Neural cell (in vitro differentiated cells): ENCODE results near the gene ARHGAP18. TPM values are rescaled to one million over a fixed set of nuclear protein-coding genes. Genes with fewer than 3 reads are reported as not detected.

Experiments
- H2AFZ ChIP-seq: fragments of 200-600, 300-800 bp; sonication (generic), shearing (Covaris generic); 2 replicates; pipeline ENCODE4 v1.6.0; 2014; ENCODE audit warnings: low read depth, mild to moderate bottlenecking, antibody characterized with exemption, low read length, moderate library complexity
- H3F3A ChIP-seq: fragments of 200-600 bp; shearing (Covaris generic); 2 replicates; pipeline ENCODE4 v1.6.1; 2016; ENCODE audit warnings: mild to moderate bottlenecking, moderate library complexity, mixed read lengths, antibody characterized with exemption, low read length; ENCODE audit not compliant: insufficient read depth, poor library complexity, severe bottlenecking
- H3K27ac ChIP-seq: fragments of 200-600, 300-800 bp; sonication (generic), shearing (Covaris generic); 2 replicates; pipeline ENCODE4 v1.5.1; 2014; ENCODE audit warnings: mild to moderate bottlenecking, low read length, moderate library complexity
- H3K27me3 ChIP-seq: fragments of 300-800, 200-600 bp; sonication (generic), shearing (Covaris generic); 2 replicates; pipeline ENCODE4 v1.6.0; 2014; ENCODE audit warnings: mild to moderate bottlenecking, low read depth, low read length, moderate library complexity; ENCODE audit not compliant: insufficient read depth
- H3K36me3 ChIP-seq: fragments of 300-800, 200-600 bp; sonication (generic), shearing (Covaris generic); 2 replicates; pipeline ENCODE4 v1.5.1; 2014; ENCODE audit warnings: mild to moderate bottlenecking, antibody characterized with exemption, low read length, moderate library complexity; ENCODE audit not compliant: insufficient read depth
- H3K4me2 ChIP-seq: fragments of 300-800, 200-600 bp; sonication (generic), shearing (Covaris generic); 2 replicates; pipeline ENCODE4 v1.6.0; 2014; ENCODE audit warnings: mild to moderate bottlenecking, low read length
- H3K4me3 ChIP-seq: fragments of 300-800, 200-600 bp; sonication (generic), shearing (Covaris generic); 2 replicates; pipeline ENCODE4 v1.5.1; 2014; ENCODE audit warnings: mild to moderate bottlenecking, low read length, moderate library complexity
- H3K79me2 ChIP-seq: fragments of 200-600 bp; shearing (Covaris generic); replicated peaks from 2 replicates; pipeline ENCODE4 v1.6.0; 2014; ENCODE audit warnings: mild to moderate bottlenecking, low read length, moderate library complexity; ENCODE audit not compliant: insufficient read depth
- H3K9ac ChIP-seq: fragments of 300-800, 200-600 bp; sonication (generic), shearing (Covaris generic); 2 replicates; pipeline ENCODE4 v1.6.1; 2016; ENCODE audit warnings: mild to moderate bottlenecking, low read length, mixed read lengths
- H3K9me2 ChIP-seq: fragments of 200-600 bp; shearing (Covaris generic); 2 replicates; pipeline ENCODE4 v1.6.1; 2016; ENCODE audit warnings: mild to moderate bottlenecking, low read length, mixed read lengths; ENCODE audit not compliant: insufficient read depth
- H3K9me3 ChIP-seq: fragments of 200-600, 300-800 bp; sonication (generic), shearing (Covaris generic); 2 replicates; pipeline ENCODE4 v1.6.1; 2016; ENCODE audit warnings: mild to moderate bottlenecking, mixed run types, low read length, moderate library complexity, mixed read lengths
- H4K20me1 ChIP-seq: fragments of 200-600 bp; shearing (Covaris generic); 2 replicates; pipeline ENCODE4 v1.6.1; 2016; ENCODE audit warnings: mild to moderate bottlenecking, mixed run types; ENCODE audit not compliant: insufficient read depth
- CTCF ChIP-seq: fragments of 450-650 bp; IDR thresholded peaks from 2 replicates; pipeline ENCODE4 v1.5.1; 2014; ENCODE audit warnings: antibody characterized with exemption, mild to moderate bottlenecking, moderate library complexity; ENCODE audit not compliant: poor library complexity, severe bottlenecking
- EP300 ChIP-seq: fragments of 450-650 bp; conservative IDR thresholded peaks from 2 replicates; pipeline ENCODE4 v1.6.1; 2014; ENCODE audit warnings: antibody characterized with exemption, mild to moderate bottlenecking, moderate library complexity; ENCODE audit not compliant: poor library complexity, severe bottlenecking
- EZH2 ChIP-seq: fragments of 200-600, 300-800 bp; shearing (Covaris generic), sonication (generic); IDR thresholded peaks from 2 replicates; pipeline ENCODE4 v1.6.1; 2014; ENCODE audit warnings: antibody characterized with exemption, low read length, borderline replicate concordance, mild to moderate bottlenecking; ENCODE audit not compliant: insufficient read depth, poor library complexity, severe bottlenecking
- MXI1 ChIP-seq: fragments of 450-650 bp; conservative IDR thresholded peaks from 2 replicates; pipeline ENCODE4 v1.6.1; 2014; ENCODE audit warnings: antibody characterized with exemption, mild to moderate bottlenecking; ENCODE audit not compliant: poor library complexity, severe bottlenecking
- POLR2AphosphoS5 ChIP-seq: IDR thresholded peaks from 2 replicates; pipeline ENCODE4 v1.6.1; 2012
- RAD21 ChIP-seq: fragments of 450-650 bp; conservative IDR thresholded peaks from 2 replicates; pipeline ENCODE4 v1.6.1; 2014; ENCODE audit warnings: antibody characterized with exemption, mild to moderate bottlenecking, moderate library complexity
- REST ChIP-seq: IDR thresholded peaks from 2 replicates; pipeline ENCODE4 v1.6.1; 2012; ENCODE audit warnings: borderline replicate concordance
- SMC3 ChIP-seq: fragments of 450-650 bp; conservative IDR thresholded peaks from 2 replicates; pipeline ENCODE4 v1.6.1; 2014; ENCODE audit warnings: antibody characterized with exemption, mild to moderate bottlenecking, moderate library complexity; ENCODE audit not compliant: poor library complexity
- TAF1 ChIP-seq: IDR thresholded peaks from 2 replicates; pipeline ENCODE4 v1.6.1; 2012; ENCODE audit warnings: low read depth
- polyA plus RNA-seq: library from polyadenylated mRNA; depleted of rRNA; stranded (reverse); fragments of >200 nt; gene quantifications from 2 replicates; pipeline ENCODE4 v1.2.3, GENCODE V29; 2014

The ARHGAP18 gene
- polyA plus RNA-seq, 1 donor from 2014 or later: 4.7 TPM

- H2AFZ ChIP-seq: no peak overlapping the region
- H3K27ac ChIP-seq: no peak overlapping the region
- no peaks in the 10 kb centered on the region for H3K9me2 ChIP-seq
- H3K79me2 ChIP-seq: no peaks in the 10 kb centered on the region
- H3K9ac ChIP-seq: no peak overlapping the region
- no peak overlapping the region for H3K4me3 ChIP-seq
- TF ChIP-seq RAD21 (no peak), MXI1 (no peak)
- no peaks in the 10 kb centered on the region for H3K9me3 ChIP-seq
- no peaks in the 10 kb centered on the region for H4K20me1 ChIP-seq
- H3F3A ChIP-seq: no peaks in the 10 kb centered on the region
- no peaks in the 10 kb centered on the region for H3K36me3 ChIP-seq
- no peak overlapping the region for H3K4me2 ChIP-seq
- no peaks in the 10 kb centered on the region for H3K27me3 ChIP-seq
These were observed 71.3 kb downstream of the ARHGAP18 start for GRCh38 chr6:129638686-129639085.

GRCh38 chr6:129638055-129638684, 71.8 kb downstream of the ARHGAP18 start:
- no peaks in the 10 kb centered on the region for H3K9me3 ChIP-seq
- no peaks in the 10 kb centered on the region for H3K27me3 ChIP-seq
- no peak overlapping the region for H3K4me2 ChIP-seq
- no peaks in the 10 kb centered on the region for H4K20me1 ChIP-seq
- no peak overlapping the region for H3K9ac ChIP-seq
- TF ChIP-seq EP300 (no peak), POLR2AphosphoS5 (no peak), EZH2 (no peak), REST (no peak), MXI1 (no peak), SMC3 (no peak), TAF1 (no peak), RAD21 (no peak), CTCF (no peak)
- H3K9me2 ChIP-seq: no peaks in the 10 kb centered on the region
- H3K36me3 ChIP-seq: no peaks in the 10 kb centered on the region
- H3K4me3 ChIP-seq: no peak overlapping the region
- no peak overlapping the region for H2AFZ ChIP-seq
- no peaks in the 10 kb centered on the region for H3K79me2 ChIP-seq
- no peak overlapping the region for H3K27ac ChIP-seq
- H3F3A ChIP-seq: no peaks in the 10 kb centered on the region
